Stimulated activated CD4-positive, alpha-beta T cell treated with anti-CD3 and anti-CD28 coated beads, TNF-alpha, amount 100 ng/mL, for 1 hour (primary cell): ENCODE measurements around the gene SPANXC.
"Not testable (repeated sequence)": the region's sequence is repeated elsewhere in the genome, so short reads cannot be mapped to it uniquely, and the experiment has no call there.

Experiments used
- DNase-seq, 3 donors: peaks; one replicate each; pipeline ENCODE4 v3.0.0-alpha.2; 2020; ENCODE audit warnings: low read depth in 3 of 3, low spot score in 1 of 3

Gene SPANXC, protein sequence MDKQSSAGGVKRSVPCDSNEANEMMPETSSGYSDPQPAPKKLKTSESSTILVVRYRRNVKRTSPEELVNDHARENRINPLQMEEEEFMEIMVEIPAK

GRCh38 chrX:141242417-141242816 lies at the start of gene SPANXC:
SPANXC (minus strand) TSS chrX:141242517; CDS start chrX:141242457, 60 bp downstream.
- not testable (repeated sequence) for DNase-seq

DNA sequence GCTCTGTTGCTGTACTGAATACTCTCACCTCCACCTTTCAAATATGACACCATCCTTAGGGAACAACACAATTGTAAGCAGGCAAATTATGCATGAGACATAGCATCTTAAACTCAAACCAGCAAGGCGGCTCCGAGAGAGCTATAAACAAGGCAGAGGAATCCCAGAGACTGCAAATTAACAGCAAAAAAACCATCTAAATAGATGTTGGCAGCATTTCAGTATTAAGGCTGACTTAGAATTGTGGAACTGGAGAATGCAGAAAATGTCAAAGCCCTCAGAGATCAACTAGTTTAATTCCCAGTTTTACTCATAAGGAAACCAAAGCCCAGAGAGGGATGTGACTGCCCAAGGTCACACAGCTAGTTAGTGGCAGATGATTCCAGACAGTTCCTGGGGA lies 37.2 kb upstream of the SPANXC start:
- no peak for DNase-seq

DNA sequence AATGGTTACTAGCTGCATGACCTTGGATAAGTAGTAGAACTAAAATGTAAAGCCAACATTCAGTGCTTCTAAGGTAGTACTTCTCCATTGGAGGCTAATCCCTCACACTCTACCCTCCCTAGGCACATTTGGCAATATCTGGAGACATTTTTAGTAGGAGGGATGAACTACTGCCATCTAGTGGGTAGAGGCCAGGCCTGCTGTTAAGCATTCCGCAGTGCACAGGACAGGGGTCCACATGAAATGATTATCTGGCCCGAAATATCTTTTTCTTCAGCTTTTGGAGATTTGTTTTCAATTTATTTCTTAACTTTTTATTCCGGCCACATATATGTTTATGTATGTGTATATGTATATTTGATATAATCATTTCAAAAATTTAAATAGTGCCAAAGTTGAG lies 36.0 kb upstream of the SPANXC start:
- no peak for DNase-seq

GRCh38 chrX:141258080-141258479 lies 15.8 kb upstream of the SPANXC start:
- DNase-seq: no peak

DNA sequence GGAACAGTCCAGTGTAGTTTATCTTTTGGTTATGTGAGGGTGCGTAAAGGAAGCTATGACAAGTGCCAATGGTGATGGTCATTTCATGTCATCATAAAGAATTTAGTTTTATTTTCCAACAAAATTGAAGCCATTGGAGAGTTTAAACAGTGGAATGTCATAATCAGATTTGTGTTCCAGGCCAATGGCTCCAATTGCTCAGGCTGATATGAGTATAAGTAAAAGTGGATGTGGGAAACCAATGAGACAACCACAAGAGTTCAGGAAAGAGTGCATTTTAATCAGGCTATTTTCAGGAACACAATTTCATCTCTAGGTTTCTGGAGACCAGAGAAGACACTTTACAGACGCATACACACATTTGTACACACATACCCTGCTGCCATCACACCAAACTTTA lies 20.7 kb downstream of the SPANXC start:
- DNase-seq: no peak

- no peak for DNase-seq
Observed at GRCh38 chrX:141220342-141221008, 21.8 kb downstream of the SPANXC start.

DNA sequence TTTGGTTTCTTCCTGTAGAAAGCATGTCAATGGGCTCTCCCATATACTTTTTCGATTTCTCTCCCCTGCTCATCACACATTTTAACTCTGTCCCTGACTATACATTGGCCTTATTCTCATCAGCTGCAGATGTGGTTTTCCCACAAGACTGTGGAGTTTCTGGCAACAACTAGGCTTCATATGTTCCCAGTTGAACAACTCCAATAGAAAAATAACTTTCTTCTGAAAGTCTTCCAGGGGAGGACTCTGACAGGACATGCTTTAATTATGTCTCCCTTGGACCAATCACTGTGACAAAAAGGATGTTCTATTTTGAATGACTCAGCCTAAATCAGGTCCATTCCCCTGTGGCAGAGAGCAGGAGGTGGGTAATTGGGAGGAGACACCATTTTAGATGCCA lies 28.1 kb downstream of the SPANXC start:
- DNase-seq: no peak

- no peak for DNase-seq
Observed at GRCh38 chrX:141201962-141202361, 40.4 kb downstream of the SPANXC start.
